EH (cell line): ENCODE data around the gene OR5AU1.

ENCODE experiments used
- DNase-seq: peaks from one replicate; pipeline ENCODE4 v3.0.0-alpha.2; 2015; ENCODE audit warnings: low read depth

The OR5AU1 gene

DNA sequence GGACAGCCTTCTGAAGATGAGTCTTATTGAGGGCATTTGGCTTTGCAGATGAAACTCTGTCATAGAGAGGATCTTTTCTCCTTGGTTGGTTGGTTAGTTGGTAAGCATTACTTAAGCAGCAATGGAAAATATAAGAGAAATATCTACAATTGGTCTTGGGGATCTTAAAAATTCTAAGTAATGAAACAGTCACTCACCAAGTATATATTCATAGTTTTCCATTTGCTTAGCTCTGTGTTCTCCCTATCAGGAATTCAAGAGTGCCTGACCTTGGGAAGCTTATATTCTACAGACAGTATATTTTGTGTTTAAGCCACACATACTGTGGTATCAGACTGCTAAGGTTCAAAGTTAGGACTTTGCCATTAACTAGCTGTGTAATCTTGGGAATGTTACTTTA lies at the start of gene OR5AU1:
Gene OR5AU1 (minus strand): TSS at position 101 of the 400 bp plus-strand sequence. CDS start 191 bp downstream, outside the sequence.
- no peak for DNase-seq

- DNase-seq = no peak
These were observed 49.3 kb upstream of the OR5AU1 start for GRCh38 chr14:21205026-21205677.

DNA sequence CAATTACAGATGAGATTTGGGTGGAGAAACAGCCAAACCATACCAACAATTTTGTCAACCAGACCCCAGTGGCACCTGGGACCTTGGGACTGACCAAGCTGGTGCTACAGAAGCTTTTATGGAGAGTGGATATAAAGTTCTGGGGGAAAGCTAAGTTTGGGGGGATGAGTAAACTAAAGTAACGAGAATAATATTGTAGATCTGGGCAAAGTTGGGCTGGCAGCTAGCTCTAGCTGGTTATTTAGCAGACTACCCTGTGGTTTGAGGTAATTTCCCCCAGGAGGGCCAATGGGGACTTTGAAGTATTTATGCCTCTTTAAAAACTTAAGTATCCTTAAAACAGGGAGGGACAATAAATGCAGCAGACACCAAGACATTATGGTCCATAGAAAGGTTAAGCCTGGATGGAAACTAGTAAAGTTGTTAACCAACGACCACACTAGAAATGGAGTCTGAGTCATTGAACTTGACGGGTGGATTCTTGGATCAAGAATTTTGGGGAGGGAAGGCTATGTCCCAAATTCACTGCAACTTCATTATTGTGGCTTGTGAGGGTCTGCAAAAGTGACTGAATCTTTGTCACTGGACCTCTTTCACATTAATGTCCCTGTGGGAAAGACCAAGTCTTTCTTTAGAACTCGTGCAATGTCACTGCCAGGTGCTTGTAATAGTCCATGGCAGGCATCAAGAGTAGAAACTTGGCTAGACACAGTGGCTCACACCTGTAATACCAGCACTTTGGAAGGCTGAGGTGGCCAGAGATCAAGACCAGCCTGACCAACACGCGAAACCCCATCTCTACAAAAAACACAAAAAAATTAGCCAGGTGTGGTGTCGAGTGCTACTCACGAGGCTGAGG lies 48.5 kb upstream of the OR5AU1 start:
- DNase-seq = no peak

- DNase-seq = no peak
These were observed 47.8 kb upstream of the OR5AU1 start for GRCh38 chr14:21203470-21204166.

DNA sequence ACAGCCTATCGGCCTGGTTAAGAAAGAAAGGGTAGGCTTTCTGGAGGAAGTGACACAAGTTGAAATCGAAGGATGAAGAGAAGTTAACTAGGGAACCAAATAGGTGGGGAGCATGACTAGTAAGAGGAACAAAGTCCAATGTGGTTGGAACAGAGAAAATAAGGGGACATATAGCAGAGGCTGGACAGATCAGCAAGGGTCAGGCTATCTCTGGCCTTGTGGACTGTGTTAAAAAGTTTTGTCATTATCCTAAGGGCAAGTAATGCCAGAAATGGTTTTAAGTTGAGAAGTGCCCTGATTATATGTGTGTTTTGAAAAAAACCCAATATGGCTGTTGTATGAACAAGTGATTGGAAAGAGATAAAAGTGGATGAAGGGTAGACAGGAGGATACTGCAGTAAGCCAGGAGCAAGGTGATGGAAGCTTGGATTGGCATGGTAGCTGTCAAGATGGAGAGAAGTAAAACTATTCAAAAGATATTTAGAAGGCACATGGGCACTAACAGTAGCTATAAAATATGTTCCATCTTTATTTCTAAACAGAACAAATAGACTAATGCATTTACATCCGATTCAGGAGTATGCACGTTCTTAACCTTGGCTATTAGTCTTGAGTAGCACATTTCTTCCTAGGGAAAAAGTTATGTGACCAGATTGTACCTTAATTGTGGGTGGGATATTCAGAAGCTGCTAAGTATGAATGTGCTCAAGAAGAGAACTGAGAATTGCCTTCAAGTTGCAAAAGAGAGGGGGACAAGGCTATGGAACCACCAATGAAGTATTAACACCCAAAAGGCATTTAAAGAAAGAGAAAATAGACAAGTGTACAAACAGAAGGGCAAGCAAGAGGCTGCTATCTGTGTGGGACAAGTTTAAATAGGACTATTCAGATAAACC lies 46.8 kb upstream of the OR5AU1 start:
- no peak for DNase-seq

GRCh38 chr14:21201732-21202462 lies 46.0 kb upstream of the OR5AU1 start:
- DNase-seq = no peak

DNA sequence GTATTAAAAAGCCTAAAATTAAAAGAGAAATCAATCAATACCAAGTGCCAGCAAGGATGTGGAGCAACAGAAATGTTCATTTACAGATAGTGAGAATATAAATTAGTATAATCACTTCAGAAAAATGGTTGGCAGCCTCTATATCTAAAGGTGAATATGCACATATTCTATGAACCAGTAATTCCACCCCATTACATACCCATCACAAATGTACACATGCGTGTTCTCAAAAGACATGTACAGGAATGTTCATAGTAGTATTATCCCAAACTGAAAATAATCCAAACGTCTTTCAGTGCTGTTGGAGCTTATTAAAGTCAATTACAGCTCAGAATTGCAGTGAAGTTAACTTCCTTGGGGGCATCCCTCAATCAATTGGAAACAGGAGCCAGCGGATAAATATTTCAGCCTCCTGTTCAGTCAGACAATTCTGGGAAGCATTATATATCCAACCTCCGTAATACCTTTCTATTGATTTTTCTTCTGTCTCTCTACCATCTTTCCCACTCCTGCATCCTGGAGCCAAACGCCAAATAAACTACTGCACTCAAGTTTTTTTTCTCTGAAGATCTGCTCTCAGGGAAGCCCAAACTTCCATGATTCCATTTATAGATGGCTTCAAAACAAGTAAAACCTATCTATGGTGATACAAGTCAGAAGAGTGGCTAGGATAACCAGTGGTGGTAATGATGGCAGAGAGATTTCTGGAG lies 45.0 kb upstream of the OR5AU1 start:
- DNase-seq = no peak

DNA sequence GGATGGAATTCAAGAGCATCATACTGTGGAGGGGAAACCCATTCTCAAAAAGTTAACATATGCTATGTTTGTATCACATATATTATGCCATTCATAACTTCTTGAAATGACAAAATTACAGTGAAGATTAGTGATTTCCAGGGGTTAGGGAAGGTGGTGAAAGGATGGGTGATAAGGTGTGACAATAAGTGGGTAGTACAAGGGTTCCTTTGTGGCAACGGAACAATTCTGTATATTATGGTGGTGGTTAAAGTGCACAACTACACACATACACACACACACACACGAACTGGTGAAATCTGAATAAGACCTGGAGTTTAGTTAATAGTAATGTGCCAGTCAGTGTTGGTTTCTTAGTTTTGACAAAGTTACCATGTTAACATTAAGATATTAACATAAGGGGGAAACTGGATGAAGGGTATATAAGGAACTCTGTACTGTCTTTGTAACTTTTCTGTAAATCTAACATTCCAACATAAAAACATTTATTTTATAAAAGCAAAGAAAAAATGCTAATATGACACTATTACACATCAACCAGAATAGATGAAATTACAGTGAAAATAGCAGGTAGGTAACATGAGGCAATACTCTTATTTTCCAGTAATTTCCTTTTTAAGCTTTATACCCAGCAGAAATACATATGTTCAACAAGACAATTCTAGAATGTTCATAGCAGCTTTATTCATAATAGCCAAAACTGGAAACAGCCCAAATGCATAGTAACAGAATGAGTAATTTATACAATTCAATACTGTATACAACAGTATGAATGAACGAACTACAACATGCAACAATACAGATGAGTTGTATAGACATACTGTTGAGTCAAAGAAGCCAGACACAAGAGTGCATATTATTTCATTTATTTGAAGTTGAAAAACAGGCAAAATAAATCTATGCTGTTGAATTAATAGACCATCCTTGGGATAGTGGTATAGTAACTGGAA lies 44.0 kb upstream of the OR5AU1 start:
- DNase-seq = peak; percentile 26

GRCh38 chr14:21197418-21198205 lies 41.7 kb upstream of the OR5AU1 start:
- DNase-seq = no peak

DNA sequence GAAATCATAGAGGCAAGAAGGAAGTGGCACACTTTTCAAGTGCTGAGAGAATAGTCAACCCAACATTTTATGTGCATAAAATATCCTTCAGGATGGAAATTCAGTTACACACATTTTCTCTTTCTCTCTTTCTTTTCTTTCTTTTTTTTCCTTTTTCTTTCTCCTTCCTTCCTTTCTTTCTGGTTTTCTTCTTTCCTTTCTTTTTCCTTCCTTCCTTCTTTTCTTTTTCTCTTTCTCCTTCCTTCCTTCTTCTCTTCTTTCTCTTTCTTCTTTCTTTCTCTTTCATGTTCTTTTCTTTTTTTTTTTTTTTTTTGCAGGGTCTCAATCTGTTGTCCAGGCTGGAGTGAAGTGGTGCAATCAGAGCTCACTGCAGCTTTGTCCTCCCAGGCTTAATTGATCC lies 38.7 kb upstream of the OR5AU1 start:
- no peak for DNase-seq

DNA sequence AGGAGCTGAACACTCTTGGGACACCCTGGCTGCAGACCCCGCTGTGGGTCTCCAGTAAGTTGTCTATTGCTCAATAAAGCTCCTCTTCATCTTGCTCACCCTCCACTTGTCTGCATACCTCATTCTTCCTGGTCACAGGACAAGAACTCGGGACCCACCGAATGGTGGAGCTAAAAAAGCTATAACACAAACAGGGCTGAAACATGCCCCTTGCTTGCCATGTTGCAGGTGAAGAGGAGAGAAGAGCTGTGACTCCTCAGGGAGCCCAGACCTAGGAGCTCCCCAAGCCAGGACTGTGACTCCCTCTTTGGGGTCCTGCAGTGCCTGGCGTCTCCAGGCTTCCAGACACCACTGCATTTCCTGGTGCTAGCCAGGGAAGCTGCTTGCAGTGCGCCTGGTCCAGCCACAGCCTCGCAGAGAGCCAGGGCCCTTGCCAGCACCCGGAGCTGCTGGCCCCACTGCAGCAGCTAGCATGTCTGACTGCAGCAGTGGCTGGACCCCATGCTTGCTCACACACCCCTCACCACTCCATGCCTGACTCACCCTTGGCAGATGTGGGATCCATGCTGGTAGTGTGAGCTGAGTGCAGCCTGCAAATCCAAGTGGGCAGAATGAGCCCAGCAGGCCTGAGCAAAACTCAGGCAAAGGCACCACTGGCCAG lies 37.1 kb upstream of the OR5AU1 start:
- no peak for DNase-seq

DNA sequence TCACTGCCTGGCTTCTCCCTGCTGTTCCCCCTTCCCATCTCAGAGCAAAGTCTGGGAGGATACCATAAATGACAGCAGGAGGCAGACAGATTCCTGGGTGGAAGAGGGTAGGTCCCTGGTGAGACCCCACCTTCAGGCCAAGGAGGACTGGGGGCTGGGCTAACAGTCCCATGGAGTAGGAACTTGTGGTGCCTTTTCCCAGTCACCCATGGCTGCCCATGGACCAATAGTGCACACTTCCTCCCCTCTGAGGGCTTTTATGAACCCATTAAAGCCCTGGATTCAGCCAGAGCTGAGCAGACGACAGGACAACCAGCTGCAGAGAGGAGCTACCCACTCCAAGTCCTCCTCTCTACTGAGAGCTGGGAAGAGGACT lies 36.6 kb upstream of the OR5AU1 start:
- no peak for DNase-seq

DNA sequence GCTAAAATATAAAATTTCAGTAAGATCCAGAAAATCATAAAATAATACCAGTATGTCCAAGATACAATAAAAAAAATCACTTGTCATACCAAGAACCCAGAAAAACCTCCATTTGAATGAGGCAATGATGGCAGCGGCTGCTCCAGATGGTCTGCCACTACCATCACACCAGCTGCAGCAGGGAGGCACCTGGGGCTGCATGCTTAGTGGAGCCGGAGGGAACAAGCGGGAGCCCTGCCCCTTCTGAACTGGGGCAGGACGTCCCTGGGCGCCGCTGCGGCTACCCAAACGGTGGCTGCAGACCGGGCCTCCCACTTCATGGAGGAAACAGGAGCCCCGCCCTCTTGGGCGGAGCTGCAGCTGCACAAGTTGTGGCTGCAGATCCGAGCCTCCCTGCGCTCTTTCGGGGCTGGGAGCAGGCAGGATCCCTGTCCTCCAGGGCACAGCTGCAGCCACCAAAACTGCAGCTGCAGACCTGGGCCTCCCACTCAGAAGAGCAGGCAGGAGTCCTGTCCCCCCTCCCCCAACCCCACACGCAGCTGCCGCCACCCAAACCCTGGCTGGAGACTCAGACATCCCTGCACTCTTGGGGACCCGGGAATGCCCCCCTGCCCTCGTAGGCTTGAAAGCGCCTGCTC lies 36.1 kb upstream of the OR5AU1 start:
- DNase-seq = peak; percentile 69

- no peak for DNase-seq
These were observed 35.5 kb upstream of the OR5AU1 start for GRCh38 chr14:21191261-21191808.

- no peak for DNase-seq
These were observed 29.6 kb upstream of the OR5AU1 start for GRCh38 chr14:21185491-21185890.

GRCh38 chr14:21184254-21184653 lies 28.4 kb upstream of the OR5AU1 start:
- DNase-seq = no peak

- no peak for DNase-seq
These were observed 26.3 kb upstream of the OR5AU1 start for GRCh38 chr14:21182166-21182565.
